ENCODE results near the gene HTR4. TPM values are rescaled to one million over a fixed set of nuclear protein-coding genes. Genes with fewer than 3 reads are reported as not detected.

The HTR4 gene
- polyA plus RNA-seq, 1 experiment, result not detected

- H3K4me3 ChIP-seq (ENCODE audit: low read depth, low read length), result no peak overlapping the region
- H3K36me3 ChIP-seq (ENCODE audit: control insufficient read depth, insufficient read depth, low read length), result no peaks in the 10 kb centered on the region
- CTCF ChIA-PET, result no interaction called here
- no peak for TF ChIP-seq CTCF (IDR thresholded peaks at IDR 0.05; ENCODE audit: insufficient read depth, low read depth, low read length)
- no peaks in the 10 kb centered on the region for H3K27me3 ChIP-seq (ENCODE audit: control insufficient read depth, insufficient read depth, low read length)
- DNase-seq (ENCODE audit: low read depth), result no peak
- POLR2A ChIA-PET, result no interaction called here
These were observed 146.7 kb downstream of the HTR4 start for GRCh38 chr5:148507648-148508047.

- POLR2A ChIA-PET, result no interaction called here
These were observed 154.9 kb downstream of the HTR4 start for GRCh38 chr5:148499452-148499851.

GRCh38 chr5:148497757-148498156 is 156.6 kb downstream of the HTR4 start:
- no peak for DNase-seq (ENCODE audit: low read depth)
- ChIA-PET POLR2A (no interaction called here), CTCF (interaction anchor here (0.6 kb wide), 1 partner anchor 14 kb away, joined by 3 read pairs; no protein-coding TSS in a partner anchor)
- Histone ChIP-seq H3K36me3 (ENCODE audit: control insufficient read depth, insufficient read depth, low read length) (no peaks in the 10 kb centered on the region), H3K27me3 (ENCODE audit: control insufficient read depth, insufficient read depth, low read length) (no peaks in the 10 kb centered on the region), H3K4me3 (ENCODE audit: low read depth, low read length) (no peak overlapping the region)
- TF ChIP-seq CTCF (IDR thresholded peaks at IDR 0.05; ENCODE audit: insufficient read depth, low read depth, low read length), result no peak

More at GRCh38 chr5:148499452-148499851, 154.9 kb downstream of the HTR4 start:
- Histone ChIP-seq H3K27me3 (ENCODE audit: control insufficient read depth, insufficient read depth, low read length) (no peaks in the 10 kb centered on the region), H3K36me3 (ENCODE audit: control insufficient read depth, insufficient read depth, low read length) (no peaks in the 10 kb centered on the region), H3K4me3 (ENCODE audit: low read depth, low read length) (no peak overlapping the region)
- no peak for DNase-seq (ENCODE audit: low read depth)
- CTCF ChIA-PET, result interaction anchor here (0.6 kb wide), 1 partner anchor 141 kb away, joined by 3 read pairs; no protein-coding TSS in a partner anchor
- no peak for TF ChIP-seq CTCF (IDR thresholded peaks at IDR 0.05; ENCODE audit: insufficient read depth, low read depth, low read length)

GRCh38 chr5:148492351-148492750 is 162.0 kb downstream of the HTR4 start:
- CTCF ChIA-PET, result no interaction called here
- POLR2A ChIA-PET, result no interaction called here
- no peaks in the 10 kb centered on the region for H3K36me3 ChIP-seq (ENCODE audit: control insufficient read depth, insufficient read depth, low read length)
- no peak for DNase-seq (ENCODE audit: low read depth)
- no peak for TF ChIP-seq CTCF (IDR thresholded peaks at IDR 0.05; ENCODE audit: insufficient read depth, low read depth, low read length)
- H3K27me3 ChIP-seq (ENCODE audit: control insufficient read depth, insufficient read depth, low read length), result peaks cover 2% of the 10 kb centered on the region
- H3K4me3 ChIP-seq (ENCODE audit: low read depth, low read length), result no peak overlapping the region

- ChIA-PET CTCF (interaction anchor here (1.2 kb wide), 1 partner anchor 9 kb away, joined by 6 read pairs; no protein-coding TSS in a partner anchor), POLR2A (no interaction called here)
- peaks cover 2% of the 10 kb centered on the region for H3K27me3 ChIP-seq (ENCODE audit: control insufficient read depth, insufficient read depth, low read length)
- H3K4me3 ChIP-seq (ENCODE audit: low read depth, low read length), result no peak overlapping the region
- no peak for DNase-seq (ENCODE audit: low read depth)
- TF ChIP-seq CTCF (IDR thresholded peaks at IDR 0.05; ENCODE audit: insufficient read depth, low read depth, low read length), result no peak
- H3K36me3 ChIP-seq (ENCODE audit: control insufficient read depth, insufficient read depth, low read length), result no peaks in the 10 kb centered on the region
These were observed 162.5 kb downstream of the HTR4 start for GRCh38 chr5:148491793-148492184.

Measured in BJ (cell line).